NCI-H446 treated with DMSO at 0.1 percent for 48 hours (cell line): ENCODE data around the gene CC2D2A.
"Not testable (repeated sequence)": the region's sequence is repeated elsewhere in the genome, so short reads cannot be mapped to it uniquely, and the experiment has no call there.

ENCODE experiments used
- DNase-seq: peaks from one replicate; lab custom pipeline; 2025; lab: John Stamatoyannopoulos, UW

CC2D2A gene

DNA sequence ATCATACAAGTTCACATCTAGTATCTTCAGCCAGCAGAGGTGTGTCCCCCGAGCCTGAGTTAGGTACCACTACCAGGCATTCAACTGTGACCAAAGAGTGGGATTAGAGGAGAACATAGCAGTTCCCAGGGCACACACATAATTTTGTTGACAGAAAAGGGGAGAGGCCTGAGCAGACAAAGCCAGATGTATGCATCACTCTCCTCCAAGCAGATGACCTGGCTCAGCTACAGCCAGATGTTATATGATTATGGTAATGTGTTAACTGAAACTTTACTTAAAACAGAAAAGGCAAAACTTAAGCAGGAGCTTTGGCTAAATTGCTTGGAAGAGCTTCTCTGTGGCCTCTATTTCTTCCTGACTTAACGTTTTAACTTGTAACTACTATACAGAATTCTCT, 88.9 kb downstream of the CC2D2A start:
- DNase-seq: no peak

DNA sequence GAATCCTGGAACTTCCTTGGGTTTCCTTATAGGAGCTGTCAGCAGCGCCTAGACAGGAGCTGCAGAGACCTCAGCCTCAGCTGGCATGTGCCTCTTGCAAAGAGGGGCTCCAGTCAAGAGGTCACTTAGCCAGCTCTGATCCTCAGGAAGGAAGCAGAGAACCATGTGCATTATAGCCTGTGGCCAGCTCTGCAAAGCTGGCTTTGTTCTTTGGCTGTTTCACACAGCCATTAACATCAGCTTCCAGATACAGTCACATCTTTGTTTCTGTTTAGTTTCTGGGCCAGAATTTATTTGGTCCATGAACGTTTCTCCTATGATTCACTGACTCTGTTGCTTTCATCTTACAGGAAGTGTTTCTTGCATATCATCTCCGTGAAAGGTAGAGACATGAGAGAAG, 92.4 kb downstream of the CC2D2A start:
- no peak for DNase-seq

DNA sequence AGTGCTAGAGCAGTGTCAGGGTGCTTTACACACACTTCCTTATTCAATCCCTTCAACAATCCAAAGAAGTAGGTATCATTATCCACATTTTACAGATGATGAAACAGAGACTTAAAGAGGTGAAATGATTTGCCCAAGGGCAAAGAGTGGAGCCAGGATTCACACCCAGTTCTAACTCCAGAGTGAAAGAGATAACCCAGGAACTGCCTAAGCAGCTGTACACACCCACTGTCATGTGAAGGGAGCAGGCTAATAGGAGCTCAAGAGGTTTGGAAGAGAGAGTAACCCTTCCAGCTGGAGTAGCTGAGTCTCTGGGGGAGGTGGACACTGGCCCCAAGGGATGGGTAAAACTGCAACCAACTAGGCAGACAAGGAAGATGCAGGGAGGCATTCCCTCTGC, 92.9 kb downstream of the CC2D2A start:
- DNase-seq: no peak

DNA sequence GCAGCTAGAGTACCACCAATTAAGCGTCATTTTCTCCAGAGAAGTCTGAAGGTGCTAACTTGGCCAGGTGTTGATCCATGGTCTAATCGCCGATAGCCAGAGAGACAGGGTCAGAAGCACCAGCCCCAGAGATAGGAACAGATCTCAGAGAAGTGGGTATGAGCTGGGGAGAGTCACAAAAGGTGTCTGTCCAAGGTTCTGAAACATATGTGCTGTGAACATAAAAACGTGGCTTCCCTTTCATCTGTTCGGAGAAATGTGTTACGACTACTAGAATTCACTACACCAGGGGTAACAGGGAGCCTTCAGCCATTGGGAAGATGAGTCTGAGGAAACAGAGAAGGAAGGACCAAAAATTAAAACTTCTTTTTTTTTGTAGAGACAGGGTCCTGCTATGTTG, 94.2 kb downstream of the CC2D2A start:
- no peak for DNase-seq

DNA sequence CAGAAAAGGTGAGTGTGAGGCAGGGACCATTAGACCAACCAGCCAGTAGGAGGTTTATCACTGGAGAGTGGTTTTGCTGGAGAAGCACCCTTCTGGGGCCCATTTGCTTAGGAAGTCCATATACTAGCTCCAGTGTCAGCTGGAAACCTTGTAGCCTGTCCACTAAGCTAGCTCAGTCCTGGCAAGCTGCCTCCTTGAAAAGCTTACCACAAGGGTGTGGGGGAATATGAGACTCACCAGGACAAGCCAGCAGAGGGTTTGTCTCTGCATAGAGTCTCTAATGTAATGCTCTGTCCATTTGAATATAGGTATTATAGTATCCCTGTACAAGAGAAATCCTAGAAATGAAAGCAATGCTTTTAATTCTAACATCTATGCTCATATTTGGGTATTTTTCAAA, 99.1 kb downstream of the CC2D2A start:
- DNase-seq: no peak

DNA sequence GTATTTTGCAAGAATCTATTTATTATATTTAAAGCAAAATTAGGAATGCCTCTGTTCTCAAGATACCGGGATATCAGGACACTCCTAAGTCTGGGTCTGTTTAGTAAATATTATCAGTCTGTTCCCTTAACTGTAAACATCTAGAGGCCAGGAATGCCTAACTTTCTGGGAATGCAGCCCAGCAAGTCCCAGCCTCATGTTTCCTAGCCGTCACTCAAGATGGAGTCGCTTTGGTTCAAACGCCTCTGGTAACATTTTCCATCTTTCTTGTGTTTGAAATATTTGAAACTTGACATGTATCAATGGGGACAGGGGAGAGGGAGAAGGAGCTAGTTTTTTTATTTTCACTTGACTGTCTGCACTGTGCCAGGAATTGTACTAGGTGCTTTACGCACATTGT, 100.1 kb downstream of the CC2D2A start:
- no peak for DNase-seq

DNA sequence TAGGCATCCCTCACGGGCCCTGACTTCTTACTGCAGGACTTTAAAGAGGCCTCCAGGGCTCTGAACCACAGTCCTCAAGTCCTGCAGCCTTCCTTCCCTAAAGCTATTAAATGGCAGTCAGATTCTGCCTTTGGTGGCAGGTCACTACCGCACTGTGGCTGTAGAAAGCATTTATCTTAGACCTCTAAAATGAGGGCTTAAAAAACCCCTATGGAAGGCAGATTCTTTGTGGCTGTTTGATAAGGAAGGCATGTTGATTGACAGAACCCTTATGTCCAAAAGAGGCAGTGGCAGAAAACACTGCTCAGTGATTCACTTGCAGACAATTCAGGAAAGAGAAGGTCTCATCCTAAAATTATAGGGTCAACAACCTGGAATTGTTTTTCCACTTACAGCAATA, 106.3 kb downstream of the CC2D2A start:
- DNase-seq: no peak

DNA sequence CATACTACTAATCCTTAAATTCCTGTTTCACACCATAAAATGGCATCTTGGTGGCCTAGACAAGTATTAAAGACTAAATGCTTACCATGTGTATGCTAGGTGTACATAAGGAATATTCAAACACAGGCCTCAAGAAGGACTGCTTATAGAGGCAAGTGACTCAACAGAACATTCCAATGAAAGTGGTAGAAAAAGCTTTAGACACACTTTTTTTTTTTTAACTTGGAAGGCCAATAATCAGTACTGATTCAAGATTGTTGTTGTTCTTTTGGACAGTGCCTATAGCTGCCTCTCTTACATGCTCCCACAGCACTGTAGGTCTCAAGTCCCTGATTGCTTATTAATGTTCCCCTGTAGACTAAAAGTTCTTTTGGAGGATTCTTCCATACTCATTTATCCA, 107.8 kb downstream of the CC2D2A start:
- no peak for DNase-seq

DNA sequence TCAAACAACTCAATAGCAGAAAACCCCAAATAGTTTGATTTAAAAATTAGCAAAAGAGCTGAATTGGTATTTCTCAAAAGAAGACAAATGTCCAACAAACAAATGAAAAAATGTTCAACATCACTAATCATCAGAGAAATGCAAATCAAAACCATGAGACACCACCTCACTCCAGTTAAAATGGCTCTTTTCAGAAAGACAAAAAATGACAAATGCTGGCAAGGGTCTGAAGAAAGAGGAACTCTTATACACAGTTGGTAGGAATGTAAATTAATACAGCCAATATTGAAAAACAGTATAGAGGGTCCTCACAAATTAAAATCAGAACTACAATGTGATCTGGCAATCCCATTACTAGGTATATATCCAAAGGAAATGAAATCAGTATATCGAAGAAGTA, 115.1 kb downstream of the CC2D2A start:
- no peak for DNase-seq

DNA sequence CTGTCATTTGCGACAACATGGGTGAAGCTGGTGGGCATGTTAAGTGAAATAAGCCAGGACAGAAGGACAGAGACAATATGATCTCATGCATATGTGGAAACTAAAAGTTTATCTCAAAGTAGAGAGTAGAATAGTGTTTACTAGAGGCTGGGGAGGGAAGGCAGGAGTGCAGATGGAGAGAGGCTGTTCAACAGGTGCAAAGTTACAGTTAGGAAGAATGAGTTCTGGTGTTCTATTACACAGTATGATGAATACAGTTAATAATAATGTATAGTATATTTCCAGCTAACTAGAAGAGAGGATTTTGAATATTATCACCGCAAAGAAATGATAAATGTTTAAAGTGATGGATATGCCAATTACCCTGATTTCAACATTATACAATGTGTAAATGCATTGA, 115.6 kb downstream of the CC2D2A start:
- no peak for DNase-seq

DNA sequence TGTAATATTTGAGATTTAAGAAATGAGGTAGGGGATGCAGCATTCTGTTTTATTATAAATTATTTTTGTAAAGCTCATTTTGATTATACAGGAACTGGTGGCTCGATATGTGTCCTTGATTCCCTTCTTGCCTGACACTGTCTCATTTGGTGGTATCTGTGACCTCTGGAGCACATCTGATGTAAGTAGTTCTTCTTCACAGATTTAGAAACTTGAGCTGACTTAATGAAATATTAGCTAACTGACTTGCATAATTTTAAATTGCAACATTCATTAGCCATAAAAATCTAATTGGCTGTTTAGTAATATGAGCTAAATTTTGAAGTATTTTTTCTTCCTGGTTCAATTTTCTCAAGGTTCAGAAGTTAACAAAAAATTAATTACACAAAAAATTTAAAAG, 116.4 kb downstream of the CC2D2A start:
- no peak for DNase-seq

DNA sequence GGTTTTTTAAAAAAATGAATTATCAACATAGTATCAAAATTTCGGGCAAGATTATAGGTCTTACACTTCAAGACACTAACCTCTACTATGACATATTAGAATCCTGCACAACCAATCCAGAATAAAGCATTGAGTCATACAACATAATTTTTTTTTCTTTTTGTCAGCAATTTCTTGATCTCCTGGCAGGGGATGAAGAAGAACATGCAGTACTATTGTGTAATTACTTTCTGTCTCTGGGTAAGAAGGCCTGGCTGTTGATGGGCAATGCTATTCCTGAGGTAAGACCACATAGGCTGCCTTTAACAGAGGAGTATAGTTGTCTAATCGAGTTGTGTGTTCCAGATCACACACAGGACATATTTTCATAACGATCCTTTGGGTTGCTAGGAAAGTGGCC, 118.0 kb downstream of the CC2D2A start:
- no peak for DNase-seq

DNA sequence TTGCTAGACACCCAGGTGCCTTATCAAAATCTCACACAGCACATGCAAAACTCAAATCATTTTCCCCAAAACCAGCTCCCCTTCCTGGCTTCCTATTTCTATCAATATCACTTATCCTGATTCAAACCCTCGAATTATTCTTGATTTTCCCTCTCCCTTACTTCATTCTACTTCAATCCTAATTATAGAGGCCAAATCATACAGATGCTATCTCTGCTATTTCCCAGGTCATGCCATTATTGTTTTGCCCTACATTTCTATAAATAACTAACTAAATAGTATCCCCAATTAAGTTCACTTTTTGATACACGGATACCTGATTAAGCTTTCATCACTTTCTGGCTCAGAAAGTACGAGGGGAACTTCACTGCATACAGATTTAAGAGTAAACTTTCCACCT, 123.1 kb downstream of the CC2D2A start:
- no peak for DNase-seq

DNA sequence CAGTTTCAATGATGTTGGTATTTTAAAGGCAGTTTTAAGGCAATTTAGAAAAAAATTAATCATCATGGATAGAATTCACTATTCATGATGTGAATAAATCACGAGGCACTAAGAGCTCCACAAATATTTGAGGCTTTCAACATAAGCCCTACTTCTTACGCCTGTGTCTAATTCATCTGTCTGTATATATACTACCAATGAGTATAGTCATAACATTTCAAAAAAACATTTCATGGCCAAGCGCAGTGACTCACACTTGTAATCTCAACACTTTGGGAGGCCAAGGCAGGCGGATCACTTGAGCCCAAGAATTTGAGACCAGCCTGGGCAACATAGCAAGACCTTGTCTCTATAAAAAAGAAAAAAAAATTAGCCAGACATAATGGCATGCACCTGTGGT, 129.0 kb downstream of the CC2D2A start:
- DNase-seq: no peak

DNA sequence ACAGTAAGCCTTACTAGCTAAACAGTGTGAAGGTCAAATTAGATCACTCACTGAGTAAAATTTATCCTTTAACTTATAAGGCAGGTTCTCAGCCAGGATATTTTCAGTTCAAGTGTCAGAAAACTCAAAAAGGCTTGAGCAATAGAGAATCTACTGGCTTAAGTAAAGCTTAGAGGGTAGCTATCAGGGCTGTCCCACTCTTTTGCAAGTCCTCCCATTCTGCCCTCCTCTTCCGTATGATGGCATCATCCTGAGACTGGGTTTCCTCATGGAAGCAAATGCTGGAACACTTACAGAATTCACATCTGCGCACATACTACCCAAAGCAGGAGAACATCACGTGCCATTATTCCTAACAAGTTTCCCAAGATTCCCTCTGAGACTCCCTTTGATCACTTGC, 130.5 kb downstream of the CC2D2A start:
- no peak for DNase-seq

DNA sequence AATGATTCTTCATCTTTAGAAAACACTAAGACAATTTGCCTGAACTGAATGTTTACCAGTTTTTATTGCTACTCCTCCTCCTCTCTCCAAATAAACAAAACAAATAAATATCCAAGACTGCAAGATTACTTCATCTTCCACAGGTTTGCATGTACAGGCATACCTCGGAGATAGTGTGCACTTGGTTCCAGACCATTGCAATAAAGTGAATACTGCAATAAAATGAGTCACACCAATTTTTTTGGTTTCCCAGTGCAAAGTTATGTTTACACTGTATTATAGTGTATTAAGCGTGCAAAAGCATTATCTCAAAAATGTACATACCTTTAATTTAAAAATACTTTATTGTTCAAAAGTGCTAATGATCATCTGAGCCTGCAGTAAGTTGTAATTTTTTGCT, 132.2 kb downstream of the CC2D2A start:
- no peak for DNase-seq

DNA sequence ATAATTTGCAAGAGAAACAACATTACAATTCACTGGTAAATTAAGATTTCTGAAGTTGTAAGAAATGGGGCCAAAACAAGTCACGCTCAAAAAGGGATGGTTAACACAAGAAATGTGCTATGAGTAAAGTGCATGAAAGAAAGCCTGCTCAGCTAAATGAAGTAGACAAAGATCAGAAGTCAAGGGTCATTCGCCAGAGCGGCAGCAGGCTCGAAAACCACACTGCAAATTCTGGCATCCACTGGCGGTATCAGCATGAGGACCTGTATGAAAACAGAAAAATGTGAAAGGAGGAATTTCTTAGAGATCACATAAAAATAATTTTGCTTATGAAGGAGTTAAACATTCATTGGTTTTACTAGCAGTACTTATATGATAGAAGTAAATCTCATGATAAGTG, 135.9 kb downstream of the CC2D2A start:
- DNase-seq: no peak

DNA sequence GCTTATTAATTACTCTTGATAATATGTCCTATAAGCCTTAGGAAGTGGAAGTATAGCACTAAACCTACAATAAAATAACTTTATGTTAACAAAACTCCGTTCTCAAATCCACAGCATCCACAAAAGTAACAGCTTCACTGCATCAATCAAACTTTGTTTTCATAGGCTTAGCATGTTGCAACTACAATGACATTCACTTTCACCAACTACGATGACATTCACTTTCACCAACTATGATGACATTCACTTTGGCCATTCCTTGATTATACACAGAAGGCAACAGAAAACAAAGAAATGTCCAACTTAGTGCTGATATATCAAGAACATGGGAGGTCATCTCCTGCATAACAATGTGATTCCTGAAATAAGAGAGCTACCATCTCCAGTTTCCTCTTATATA, 141.2 kb downstream of the CC2D2A start:
- no peak for DNase-seq

DNA sequence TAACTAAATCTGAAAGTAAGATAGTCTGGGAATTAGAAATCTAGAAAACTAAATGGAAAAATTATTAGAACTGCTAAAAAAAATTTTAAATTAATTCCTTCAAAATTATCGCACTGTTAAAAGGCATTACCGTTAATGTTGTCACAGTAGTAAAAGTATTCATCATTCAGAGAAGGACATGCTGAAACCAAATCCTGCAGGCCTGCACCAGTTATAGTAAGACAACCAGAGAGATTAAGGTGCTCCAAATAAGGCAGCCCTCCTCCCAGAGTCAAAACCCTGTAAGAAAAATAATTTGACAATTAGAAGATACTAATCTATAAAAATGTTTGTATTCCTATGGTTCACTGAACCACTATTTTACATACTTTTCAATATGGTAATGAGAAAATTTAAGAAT, 142.5 kb downstream of the CC2D2A start:
- DNase-seq: no peak

DNA sequence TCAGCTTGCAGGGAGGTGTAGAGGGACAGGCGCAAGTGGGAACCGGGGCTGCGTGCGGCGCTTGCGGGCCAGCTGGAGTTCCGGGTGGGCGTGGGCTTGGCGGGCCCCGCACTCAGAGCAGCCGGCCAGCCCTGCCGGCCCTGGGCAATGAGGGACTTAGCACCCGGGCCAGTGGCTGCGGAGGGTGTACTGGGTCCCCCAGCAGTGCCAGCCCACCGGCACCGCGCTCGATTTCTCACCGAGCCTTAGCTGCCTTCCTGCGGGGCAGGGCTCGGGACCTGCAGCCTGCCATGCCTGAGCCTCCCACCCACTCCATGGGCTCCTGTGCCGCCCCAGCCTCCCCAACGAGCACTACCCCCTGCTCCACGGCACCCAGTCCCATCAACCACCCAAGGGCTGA, 145.2 kb downstream of the CC2D2A start:
- not testable (repeated sequence) for DNase-seq

DNA sequence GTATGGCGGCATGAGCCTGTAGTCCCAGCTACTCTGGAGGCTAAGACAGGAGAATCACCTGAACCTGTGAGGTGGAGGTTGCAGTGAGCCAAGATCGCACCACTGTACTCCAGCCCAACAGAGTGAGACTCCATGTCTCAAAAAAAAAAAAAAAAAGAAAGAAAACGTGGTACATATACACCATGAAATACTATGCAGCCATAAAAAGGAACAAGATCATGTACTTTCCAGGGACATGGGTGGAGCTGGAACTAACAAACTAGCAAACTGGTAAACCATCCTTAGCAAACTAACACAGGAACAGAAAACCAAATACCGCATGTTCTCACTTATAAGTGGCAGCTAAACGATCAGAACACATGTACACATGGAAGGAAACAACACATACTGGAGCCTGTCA, 147.7 kb downstream of the CC2D2A start:
- not testable (repeated sequence) for DNase-seq

DNA sequence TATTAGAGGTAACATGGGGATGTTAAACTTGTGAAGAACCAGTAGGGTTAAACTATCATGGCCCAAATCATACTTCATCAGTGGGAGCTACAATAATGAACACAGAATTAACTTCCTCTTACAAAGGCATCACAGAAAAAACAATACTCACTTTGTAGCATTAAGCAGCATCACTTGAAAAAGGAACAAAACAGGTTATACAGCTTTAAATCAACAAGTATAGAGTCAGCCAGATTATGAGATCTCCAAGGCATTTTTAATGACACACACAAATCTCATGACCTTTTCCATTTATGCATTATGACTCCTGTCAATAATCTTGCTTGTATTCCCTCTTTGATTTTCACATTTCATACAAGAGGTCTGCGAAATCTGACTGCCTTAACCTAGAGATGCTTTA, 167.1 kb downstream of the CC2D2A start:
- DNase-seq: no peak

DNA sequence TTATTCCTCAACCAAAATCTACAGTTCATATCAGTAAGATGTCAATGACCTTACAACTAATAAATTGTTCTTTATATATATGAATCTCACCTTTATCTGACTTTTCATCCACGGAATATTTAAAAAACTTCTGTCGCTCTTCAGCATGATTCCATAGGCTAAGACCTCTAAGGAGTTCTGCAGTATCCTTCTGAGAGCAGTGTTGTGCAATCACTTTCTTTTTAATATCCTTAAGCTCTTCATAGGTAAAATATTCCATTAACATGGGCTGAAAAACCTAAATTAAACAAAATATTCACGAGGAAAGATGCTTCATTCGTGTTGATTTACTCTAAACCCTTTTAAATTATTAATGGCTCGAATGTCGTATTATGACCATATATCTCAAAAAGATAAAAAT, 168.7 kb downstream of the CC2D2A start:
- DNase-seq: no peak

DNA sequence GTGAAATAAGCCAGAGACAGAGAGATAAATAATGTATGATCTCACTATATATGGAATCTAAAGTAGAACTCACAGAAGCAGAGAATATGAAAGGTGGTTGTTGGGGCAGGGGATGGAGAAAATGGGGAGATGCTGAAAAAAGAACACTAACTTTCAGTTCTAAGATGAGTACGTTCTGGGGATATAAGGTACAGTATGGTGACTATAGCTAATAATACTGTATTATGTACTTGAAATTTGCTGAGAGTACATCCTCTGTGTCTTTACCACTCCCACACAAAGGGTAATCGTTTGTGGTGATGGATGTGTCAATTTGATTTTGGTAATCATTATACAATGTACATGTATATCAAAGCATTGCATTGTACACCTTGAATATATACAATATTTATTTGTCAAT, 178.9 kb downstream of the CC2D2A start:
- DNase-seq: no peak

DNA sequence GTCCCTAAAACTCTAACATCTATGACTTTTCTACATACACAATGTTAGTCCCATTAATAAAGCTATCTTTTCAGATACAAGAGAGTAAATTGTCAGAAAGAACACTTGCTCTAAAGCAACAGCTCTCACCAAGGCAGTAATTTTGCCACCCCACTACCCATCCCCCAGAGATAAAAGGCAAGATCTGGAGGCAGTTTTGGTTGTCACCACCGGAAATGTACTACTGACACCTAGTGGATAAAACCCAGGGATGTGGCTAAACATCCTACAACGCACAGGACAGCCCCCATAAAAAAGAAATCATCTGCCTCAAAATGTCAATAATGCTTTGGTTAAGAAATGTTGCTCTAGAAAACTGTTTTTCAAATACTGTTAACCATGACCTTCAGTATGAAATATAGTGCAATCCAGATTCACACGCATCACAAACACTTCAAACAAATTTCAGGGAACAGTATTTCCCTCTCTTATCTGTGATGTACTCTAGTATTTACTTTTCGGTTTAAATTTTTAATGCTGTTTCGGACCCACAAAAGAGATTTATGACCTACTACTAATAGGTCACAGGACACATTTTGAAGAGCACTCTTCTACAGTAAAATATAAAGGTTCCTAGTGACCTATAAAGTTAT, 180.3 kb downstream of the CC2D2A start:
- peak; percentile 43 for DNase-seq
